HG03520 (cell line): ENCODE measurements around the gene FAM184A.
"Not testable (repeated sequence)": the region's sequence is repeated elsewhere in the genome, so short reads cannot be mapped to it uniquely, and the experiment has no call there.

ENCODE experiments used
- ATAC-seq: cut with Tn5 transposase; IDR thresholded peaks from one replicate; pipeline ENCODE4 v1.9.1; 2021; ENCODE audit warnings: mild to moderate bottlenecking, moderate library complexity; ENCODE audit not compliant: unreplicated experiment

FAM184A gene

GRCh38 chr6:119020597-119021561 lies 57.6 kb downstream of the FAM184A start:
- no peak for ATAC-seq

- ATAC-seq, result not testable (repeated sequence)
These were observed 63.3 kb downstream of the FAM184A start for GRCh38 chr6:119015165-119015564.

GRCh38 chr6:119012521-119012920 lies 65.9 kb downstream of the FAM184A start:
- ATAC-seq, result no peak

GRCh38 chr6:119009266-119009665 lies 69.2 kb downstream of the FAM184A start:
- not testable (repeated sequence) for ATAC-seq

- ATAC-seq, result no peak
These were observed 71.5 kb downstream of the FAM184A start for GRCh38 chr6:119006974-119007373.

- ATAC-seq, result no peak
These were observed 76.4 kb downstream of the FAM184A start for GRCh38 chr6:119002069-119002468.

GRCh38 chr6:118999494-119000040 lies 78.9 kb downstream of the FAM184A start:
- ATAC-seq, result no peak

GRCh38 chr6:118997426-118997825 lies 81.0 kb downstream of the FAM184A start:
- ATAC-seq, result not testable (repeated sequence)

- no peak for ATAC-seq
These were observed 82.1 kb downstream of the FAM184A start for GRCh38 chr6:118996289-118996820.

- no peak for ATAC-seq
These were observed 84.6 kb downstream of the FAM184A start for GRCh38 chr6:118993803-118994251.

GRCh38 chr6:118993358-118993757 lies 85.1 kb downstream of the FAM184A start:
- no peak for ATAC-seq

GRCh38 chr6:118992186-118992795 lies 86.2 kb downstream of the FAM184A start:
- no peak for ATAC-seq

- ATAC-seq, result no peak
These were observed 92.2 kb downstream of the FAM184A start for GRCh38 chr6:118986312-118986711.

GRCh38 chr6:118985123-118985830 lies 93.2 kb downstream of the FAM184A start:
- no peak for ATAC-seq

GRCh38 chr6:118984342-118984741 lies 94.1 kb downstream of the FAM184A start:
- ATAC-seq, result peak; percentile 48

- ATAC-seq, result no peak
These were observed 95.9 kb downstream of the FAM184A start for GRCh38 chr6:118982575-118982911.

- ATAC-seq, result no peak
These were observed 96.4 kb downstream of the FAM184A start for GRCh38 chr6:118981884-118982574.

GRCh38 chr6:118980063-118980462 lies 98.4 kb downstream of the FAM184A start:
- no peak for ATAC-seq

- ATAC-seq, result no peak
These were observed 103.7 kb downstream of the FAM184A start for GRCh38 chr6:118974790-118975189.

GRCh38 chr6:118971682-118972081 lies 106.8 kb downstream of the FAM184A start:
- ATAC-seq, result no peak
